Upper lobe of left lung (tissue), 6 donors: Measurements from ENCODE around the gene PRXL2B. TPM values are rescaled to one million over a fixed set of nuclear protein-coding genes. Genes with fewer than 3 reads are reported as not detected.
A peak's percentile ranks its signal among the peaks of the same experiment; 100 is the strongest.
"Not testable (repeated sequence)": the region's sequence is repeated elsewhere in the genome, so short reads cannot be mapped to it uniquely, and the experiment has no call there.

ENCODE experiments used
- ATAC-seq, 2 donors: fragments of 200-7000 bp; cut with Tn5 transposase; one replicate each; pipeline ENCODE4 v1.9.1; 2022; ENCODE audit warnings: mild to moderate bottlenecking in 2 of 2, moderate library complexity in 2 of 2; ENCODE audit not compliant: low FRiP score in 2 of 2
- DNase-seq, 2 donors: peaks; one replicate each; pipeline ENCODE4 v3.0.0-alpha.2; 2019 to 2020
- H3K27ac ChIP-seq, 4 donors: fragments of 200-600 bp; sonication (generic); one replicate each; pipeline ENCODE4 v1.5.1; 2016 to 2019
- H3K27me3 ChIP-seq, 4 donors: fragments of 200-600 bp; sonication (generic); one replicate each; pipeline ENCODE4 v1.5.1; 2017 to 2019
- H3K36me3 ChIP-seq, 4 donors: fragments of 200-600 bp; sonication (generic); one replicate each; pipeline ENCODE4 v1.5.1; 2016 to 2019
- H3K4me1 ChIP-seq, 4 donors: fragments of 200-600 bp; sonication (generic); one replicate each; pipeline ENCODE4 v1.5.1; 2018 to 2019
- H3K4me3 ChIP-seq, 4 donors: fragments of 200-600 bp; sonication (generic); one replicate each; pipeline ENCODE4 v1.5.1; 2017 to 2019; ENCODE audit warnings: mild to moderate bottlenecking in 2 of 4, moderate library complexity in 1 of 4
- H3K9me3 ChIP-seq, 4 donors: fragments of 200-600 bp; sonication (generic); one replicate each; pipeline ENCODE4 v1.5.1; 2018 to 2019
- CTCF ChIP-seq, 6 experiments: fragments of 450-650 bp in 4 of 6; fragments of 200-600 bp in 2 of 6; sonication (generic) in 2 of 6; IDR thresholded peaks; one replicate each; pipeline ENCODE4 v1.5.1; 2016 to 2019; ENCODE audit warnings: antibody characterized with exemption in 6 of 6
- EP300 ChIP-seq, 4 donors: sonication (generic); formaldehyde crosslinking; IDR thresholded peaks; one replicate each; pipeline ENCODE4 v1.5.1; 2017; ENCODE audit warnings: antibody characterized with exemption in 4 of 4, control low read depth in 2 of 4
- POLR2A ChIP-seq, 4 donors: fragments of 450-650 bp; IDR thresholded peaks; one replicate each; pipeline ENCODE4 v1.5.1; 2016 to 2017; ENCODE audit warnings: antibody characterized with exemption in 4 of 4, mild to moderate bottlenecking in 2 of 4
- POLR2AphosphoS5 ChIP-seq, 2 donors: sonication (generic); formaldehyde crosslinking; IDR thresholded peaks; one replicate each; pipeline ENCODE4 v1.5.1; 2017; ENCODE audit warnings: antibody characterized with exemption in 2 of 2
- WGBS, 2 donors: methylation state at CpG; one replicate each; pipeline ENCODE4 v1.1.5; 2017 to 2018; 5-methylcytosine and 5-hydroxymethylcytosine counted together
- total RNA-seq, 6 donors: library from RNA; depleted of rRNA in 4 of 6; stranded (reverse); fragments of >200 nt in 4 of 6; gene quantifications; one replicate each; pipeline versions ENCODE4 v1.1.0 to v1.2.1, GENCODE V29; 2016 to 2021
- donor health status: DM: no; HTN: no; CAD: no; lungs with moderate emphysema.
- donor health status: DM: no; HTN: yes; CAD: no; lungs with severe emphysema.

The PRXL2B gene
- total RNA-seq, 6 donors from 2014 or later = 10.5 to 34.2 (median 22.0) TPM

DNA sequence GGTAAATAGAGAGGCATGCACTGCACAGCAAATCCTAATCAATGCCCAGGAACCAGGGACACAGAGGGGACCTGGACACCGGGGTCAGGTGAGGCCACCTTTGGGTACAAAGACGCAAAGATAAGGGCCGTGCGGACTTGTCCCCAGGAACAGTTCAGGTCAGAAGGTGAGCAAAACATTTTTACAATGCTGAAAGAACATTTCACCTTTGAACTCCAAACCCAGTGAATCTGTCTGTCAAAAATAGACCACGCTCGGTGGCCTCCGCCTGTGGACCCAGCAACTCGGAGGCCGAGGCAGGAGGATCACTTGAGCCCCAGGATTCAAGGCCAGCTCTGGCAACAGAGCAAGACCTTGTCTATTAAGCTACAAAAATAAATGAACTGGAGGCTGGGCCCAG lies 15.2 kb upstream of the PRXL2B start:
- TF ChIP-seq CTCF (IDR thresholded peaks at IDR 0.05) = no peak
- TF ChIP-seq EP300 (IDR thresholded peaks at IDR 0.05) = no peak
- no peak for ATAC-seq
- Histone ChIP-seq H3K36me3 (no peaks in the 10 kb centered on the region), H3K27me3 (no peaks in the 10 kb centered on the region), H3K4me3 (no peak overlapping the region), H3K9me3 (peaks cover 0 to 6% (median 2%) of the 10 kb centered on the region in 4 donors), H3K4me1 (peaks cover 8 to 11% (median 8%) of the 10 kb centered on the region in 4 donors), H3K27ac (no peak overlapping the region)
- 92 to 93% methylated on average over 9 of the region's 9 CpGs for WGBS, 2 donors
- DNase-seq = no peak

DNA sequence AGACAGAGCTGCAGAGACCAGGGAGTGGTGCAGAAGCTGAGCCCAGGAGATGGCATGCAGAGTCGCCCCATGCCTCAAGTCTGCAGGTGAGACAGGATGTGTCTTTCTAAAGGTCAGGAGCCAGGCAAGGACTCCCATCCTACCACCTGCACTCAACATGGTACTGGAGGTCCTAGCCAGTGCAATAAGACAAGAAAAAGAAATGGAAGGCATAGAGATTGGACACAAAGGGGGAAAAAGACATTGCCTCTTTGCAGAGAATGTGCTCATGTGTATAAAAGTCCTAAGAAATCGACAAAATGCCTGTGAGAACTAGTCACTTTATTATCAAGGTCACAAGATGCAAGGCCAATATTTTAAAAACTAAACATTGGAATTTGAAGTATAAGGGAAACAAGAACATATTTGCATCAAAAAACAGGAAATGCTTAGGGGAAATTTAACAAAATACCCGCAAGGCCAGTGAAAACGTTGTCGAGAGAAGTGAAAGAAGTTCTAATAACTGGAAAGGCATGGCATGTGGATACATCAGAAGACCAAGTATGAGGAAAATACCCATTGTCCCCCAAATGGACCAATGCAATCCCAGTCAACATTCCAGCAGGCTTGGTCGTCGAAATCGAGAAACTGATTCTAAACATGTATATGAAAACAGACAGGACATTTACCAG lies 13.2 kb upstream of the PRXL2B start:
- peaks cover 0 to 6% (median 2%) of the 10 kb centered on the region in 4 donors for H3K9me3 ChIP-seq
- 83 to 85% methylated on average over 8 of the region's 8 CpGs for WGBS, 2 donors
- H3K4me1 ChIP-seq = peaks cover 23 to 30% (median 25%) of the 10 kb centered on the region in 4 donors
- no peaks in the 10 kb centered on the region for H3K27me3 ChIP-seq
- no peak for DNase-seq
- ATAC-seq = no peak
- no peak overlapping the region for H3K4me3 ChIP-seq
- H3K27ac ChIP-seq = no peak overlapping the region
- no peaks in the 10 kb centered on the region for H3K36me3 ChIP-seq
- TF ChIP-seq POLR2A (IDR thresholded peaks at IDR 0.05) (no peak), CTCF (IDR thresholded peaks at IDR 0.05) (no peak), POLR2AphosphoS5 (IDR thresholded peaks at IDR 0.05) (no peak), EP300 (IDR thresholded peaks at IDR 0.05) (no peak)

GRCh38 chr1:2574350-2574749 lies 12.2 kb upstream of the PRXL2B start:
- WGBS, 2 donors = 78 to 81% methylated on average over 9 of the region's 9 CpGs

GRCh38 chr1:2575801-2576663 lies 10.5 kb upstream of the PRXL2B start:
- Histone ChIP-seq H3K36me3 (no peaks in the 10 kb centered on the region), H3K4me3 (no peak overlapping the region), H3K27me3 (no peaks in the 10 kb centered on the region), H3K4me1 (peaks cover 27 to 38% (median 32%) of the 10 kb centered on the region in 4 donors), H3K27ac (peak overlapping the region; percentile 15 to 77 (median 66)), H3K9me3 (peaks cover 0 to 6% (median 2%) of the 10 kb centered on the region in 4 donors)
- DNase-seq = peak in 1 of 2 donors; percentile 72
- 72 to 73% methylated on average over 14 to 22 of the region's 23 CpGs for WGBS, 2 donors
- no peak for TF ChIP-seq POLR2AphosphoS5 (IDR thresholded peaks at IDR 0.05)
- TF ChIP-seq CTCF (IDR thresholded peaks at IDR 0.05) = no peak
- TF ChIP-seq POLR2A (IDR thresholded peaks at IDR 0.05) = no peak
- TF ChIP-seq EP300 (IDR thresholded peaks at IDR 0.05) = no peak
- ATAC-seq = peak; percentile 2 to 57

More at GRCh38 chr1:2574350-2574749, 12.2 kb upstream of the PRXL2B start:
- no peak overlapping the region for H3K4me3 ChIP-seq
- no peaks in the 10 kb centered on the region for H3K36me3 ChIP-seq
- no peaks in the 10 kb centered on the region for H3K27me3 ChIP-seq
- peaks cover 27 to 38% (median 32%) of the 10 kb centered on the region in 4 donors for H3K4me1 ChIP-seq
- H3K9me3 ChIP-seq = peaks cover 0 to 6% (median 2%) of the 10 kb centered on the region in 4 donors
- no peak for DNase-seq
- no peak overlapping the region for H3K27ac ChIP-seq
- TF ChIP-seq CTCF (IDR thresholded peaks at IDR 0.05) = no peak
- no peak for TF ChIP-seq EP300 (IDR thresholded peaks at IDR 0.05)
- ATAC-seq = no peak

DNA sequence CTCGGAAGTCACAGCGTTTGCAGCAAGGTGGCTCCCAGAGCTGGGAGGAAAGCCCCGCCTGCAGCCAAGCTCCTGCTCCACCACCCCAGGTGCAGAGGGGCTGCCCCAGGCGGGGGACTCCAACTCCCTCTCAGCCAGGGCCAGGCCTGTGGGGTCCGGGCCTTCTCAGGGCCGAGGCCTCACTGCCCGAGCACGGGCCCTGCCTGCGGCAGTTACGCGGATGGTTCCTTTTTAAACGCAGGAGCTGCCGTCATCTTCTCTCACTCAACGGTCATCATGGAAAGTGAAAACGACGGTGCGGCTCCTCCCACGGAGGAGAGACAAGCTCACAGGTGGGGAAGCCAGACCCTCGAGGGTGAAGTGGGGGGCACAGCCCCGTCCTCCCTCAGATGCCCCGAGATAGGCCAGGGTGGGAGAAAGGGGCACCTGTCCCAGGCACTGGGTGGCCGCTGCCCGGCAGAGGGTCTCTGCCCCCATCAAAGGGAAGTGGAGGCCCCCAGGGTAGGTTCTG lies 9.0 kb upstream of the PRXL2B start:
- Histone ChIP-seq H3K4me1 (peaks cover 30 to 40% (median 36%) of the 10 kb centered on the region in 4 donors), H3K4me3 (peak overlapping the region in 3 of 4 donors; percentile 18 to 40 (median 35)), H3K27ac (peak overlapping the region; percentile 88 to 91 (median 90))
- 52 to 91% methylated on average over 3 to 10 of the region's 23 CpGs for WGBS, 2 donors
- H3K27me3 ChIP-seq, ATAC-seq, H3K36me3 ChIP-seq, H3K9me3 ChIP-seq, DNase-seq: not testable (repeated sequence)
